Liver (tissue), 9 donors: ENCODE measurements around the gene GPR107. TPM values are rescaled to one million over a fixed set of nuclear protein-coding genes. Genes with fewer than 3 reads are reported as not detected.

Experiments used
- DNase-seq: peaks from one replicate; pipeline ENCODE4 v3.0.0-alpha.2; 2017; ENCODE audit warnings: low spot score
- H3K27ac ChIP-seq, 2 donors: one replicate each; pipeline ENCODE4 v1.7.0; 2013; ENCODE audit warnings: inconsistent platforms in 2 of 2, low read length in 2 of 2, control low read depth in 1 of 2, low read depth in 1 of 2, mild to moderate bottlenecking in 1 of 2
- H3K27me3 ChIP-seq, 4 donors: one replicate each; pipeline versions ENCODE4 v1.6.1 to v1.7.0; 2013; ENCODE audit warnings: low read length in 3 of 4, inconsistent platforms in 1 of 4, mild to moderate bottlenecking in 1 of 4, moderate library complexity in 1 of 4; ENCODE audit not compliant: control insufficient read depth in 4 of 4, insufficient read depth in 4 of 4
- H3K36me3 ChIP-seq, 4 donors: one replicate each; pipeline versions ENCODE4 v1.6.1 to v1.7.0; 2013; ENCODE audit warnings: low read length in 3 of 4, mild to moderate bottlenecking in 3 of 4, low read depth in 1 of 4, moderate library complexity in 1 of 4; ENCODE audit not compliant: control insufficient read depth in 4 of 4, insufficient read depth in 3 of 4
- H3K4me1 ChIP-seq, 4 donors: one replicate each; pipeline versions ENCODE4 v1.6.1 to v1.7.0; 2013; ENCODE audit warnings: low read length in 3 of 4, mild to moderate bottlenecking in 3 of 4, moderate library complexity in 1 of 4; ENCODE audit not compliant: control insufficient read depth in 4 of 4, insufficient read depth in 4 of 4
- H3K4me3 ChIP-seq, 3 donors: one replicate each; pipeline versions ENCODE4 v1.6.1 to v1.7.0; 2013; ENCODE audit warnings: low read length in 3 of 3, control low read depth in 1 of 3, low read depth in 1 of 3, mild to moderate bottlenecking in 1 of 3
- H3K9ac ChIP-seq, 2 donors: one replicate each; pipeline ENCODE4 v1.7.0; 2013; ENCODE audit warnings: low read length in 2 of 2, mild to moderate bottlenecking in 2 of 2, moderate library complexity in 2 of 2, control low read depth in 1 of 2, low read depth in 1 of 2
- H3K9me3 ChIP-seq, 4 donors: one replicate each; pipeline versions ENCODE4 v1.6.1 to v1.7.0; 2013; ENCODE audit warnings: low read length in 3 of 4; ENCODE audit not compliant: control insufficient read depth in 4 of 4
- ATF3 ChIP-seq: IDR thresholded peaks from 2 replicates; pipeline ENCODE4 v1.6.1; 2016; ENCODE audit warnings: antibody characterized with exemption
- CTCF ChIP-seq: fragments of 150-350 bp; IDR thresholded peaks from 2 replicates; pipeline ENCODE4 v1.5.1; 2017; ENCODE audit warnings: improper control_type of control experiment, low read depth, low read length; ENCODE audit not compliant: missing input control
- EGR1 ChIP-seq, 2 donors: IDR thresholded peaks; 2 replicates each; pipeline ENCODE4 v1.6.1; 2016 to 2018; ENCODE audit warnings: antibody characterized with exemption in 2 of 2, low read depth in 2 of 2
- FOXA1 ChIP-seq: IDR thresholded peaks from 2 replicates; pipeline ENCODE4 v1.6.1; 2016; ENCODE audit warnings: antibody characterized with exemption
- FOXA2 ChIP-seq: IDR thresholded peaks from 2 replicates; pipeline ENCODE4 v1.6.1; 2016; ENCODE audit warnings: antibody characterized with exemption
- GABPA ChIP-seq, 2 donors: IDR thresholded peaks in 1 of 2; conservative IDR thresholded peaks in 1 of 2; 2 replicates each; pipeline ENCODE4 v1.6.1; 2016; ENCODE audit warnings: antibody characterized with exemption in 2 of 2, mild to moderate bottlenecking in 1 of 2, moderate library complexity in 1 of 2
- HNF4G ChIP-seq: IDR thresholded peaks from 2 replicates; pipeline ENCODE4 v1.6.1; 2016; ENCODE audit warnings: antibody characterized with exemption
- JUND ChIP-seq, 2 donors: IDR thresholded peaks; 2 replicates each; pipeline ENCODE4 v1.6.1; 2016; ENCODE audit warnings: antibody characterized with exemption in 2 of 2
- NR2F2 ChIP-seq: IDR thresholded peaks from 2 replicates; pipeline ENCODE4 v1.6.1; 2016; ENCODE audit warnings: antibody characterized with exemption
- RAD21 ChIP-seq, 2 donors: IDR thresholded peaks; 2 replicates each; pipeline ENCODE4 v1.6.1; 2016; ENCODE audit warnings: antibody characterized with exemption in 2 of 2, mild to moderate bottlenecking in 2 of 2
- RXRA ChIP-seq, 2 donors: IDR thresholded peaks; 2 replicates each; pipeline ENCODE4 v1.6.1; 2017 to 2018; ENCODE audit warnings: antibody characterized with exemption in 2 of 2, mild to moderate bottlenecking in 1 of 2
- SP1 ChIP-seq: IDR thresholded peaks from 2 replicates; pipeline ENCODE4 v1.6.1; 2018; ENCODE audit warnings: antibody characterized with exemption, mild to moderate bottlenecking
- TAF1 ChIP-seq: conservative IDR thresholded peaks from 2 replicates; pipeline ENCODE4 v1.6.1; 2016; ENCODE audit warnings: antibody characterized with exemption, mild to moderate bottlenecking
- YY1 ChIP-seq: IDR thresholded peaks from 2 replicates; pipeline ENCODE4 v1.6.1; 2016; ENCODE audit warnings: antibody characterized with exemption, mild to moderate bottlenecking
- WGBS: extraction: QIAGEN DNeasy Blood & Tissue Kit; methylation state at CpG from one replicate; pipeline ENCODE4 v1.1.7; 2013; 5-methylcytosine and 5-hydroxymethylcytosine counted together
- polyA plus RNA-seq, 2 donors: library from polyadenylated mRNA; stranded (reverse) in 1 of 2; unstranded in 1 of 2; fragments of 200-250 nt in 1 of 2; fragments of >200 nt in 1 of 2; fragmentation: Nextera tagmentation in 1 of 2; extraction: Ambion mirVana in 1 of 2; gene quantifications; one replicate each; pipeline versions ENCODE4 v1.2.1 to v1.2.3, GENCODE V29; 2013 to 2015
- total RNA-seq, 2 donors: library from RNA; depleted of rRNA; stranded (reverse); fragments of >200 nt; gene quantifications; one replicate each; pipeline ENCODE4 v1.2.3, GENCODE V29; 2014
- TF ChIP-seq, protein P1 (sequence below): IDR thresholded peaks from 2 replicates; pipeline ENCODE4 v1.6.1; 2016; ENCODE audit warnings: antibody characterized with exemption
- TF ChIP-seq, protein P2 (sequence below): IDR thresholded peaks from 2 replicates; pipeline ENCODE4 v1.6.1; 2016; ENCODE audit warnings: antibody characterized with exemption, mild to moderate bottlenecking
- TF ChIP-seq, protein P3 (sequence below): IDR thresholded peaks from 2 replicates; pipeline ENCODE4 v1.6.1; 2016; ENCODE audit warnings: antibody characterized with exemption
- donor health status: healthy.
- donor health status: healthy.
- donor health status: healthy.
- donor health status: healthy.
- donor health status: healthy.

GPR107 gene
- total and polyA plus RNA-seq, 4 donors, result 3.8 to 17.2 (median 11.4) TPM

- Histone ChIP-seq H3K36me3 (peaks cover 0 to 4% (median 0%) of the 10 kb centered on the region in 4 donors), H3K27me3 (no peaks in the 10 kb centered on the region), H3K4me1 (peaks cover 0 to 3% (median 0%) of the 10 kb centered on the region in 4 donors), H3K9me3 (no peaks in the 10 kb centered on the region), H3K9ac (no peak overlapping the region), H3K27ac (no peak overlapping the region), H3K4me3 (no peak overlapping the region)
- DNase-seq, result no peak
- whole genome bisulfite sequencing, result 97% methylated on average over 5 of the region's 5 CpGs
- TF ChIP-seq CTCF (no peak), GABPA (IDR thresholded peaks at IDR 0.05 in 1 of 2, conservative IDR thresholded peaks at IDR 0.05 in 1 of 2) (no peak), FOXA2 (no peak), NR2F2 (no peak), RXRA (IDR thresholded peaks at IDR 0.05) (no peak), HNF4G (no peak)
- TF ChIP-seq, protein P1, sequence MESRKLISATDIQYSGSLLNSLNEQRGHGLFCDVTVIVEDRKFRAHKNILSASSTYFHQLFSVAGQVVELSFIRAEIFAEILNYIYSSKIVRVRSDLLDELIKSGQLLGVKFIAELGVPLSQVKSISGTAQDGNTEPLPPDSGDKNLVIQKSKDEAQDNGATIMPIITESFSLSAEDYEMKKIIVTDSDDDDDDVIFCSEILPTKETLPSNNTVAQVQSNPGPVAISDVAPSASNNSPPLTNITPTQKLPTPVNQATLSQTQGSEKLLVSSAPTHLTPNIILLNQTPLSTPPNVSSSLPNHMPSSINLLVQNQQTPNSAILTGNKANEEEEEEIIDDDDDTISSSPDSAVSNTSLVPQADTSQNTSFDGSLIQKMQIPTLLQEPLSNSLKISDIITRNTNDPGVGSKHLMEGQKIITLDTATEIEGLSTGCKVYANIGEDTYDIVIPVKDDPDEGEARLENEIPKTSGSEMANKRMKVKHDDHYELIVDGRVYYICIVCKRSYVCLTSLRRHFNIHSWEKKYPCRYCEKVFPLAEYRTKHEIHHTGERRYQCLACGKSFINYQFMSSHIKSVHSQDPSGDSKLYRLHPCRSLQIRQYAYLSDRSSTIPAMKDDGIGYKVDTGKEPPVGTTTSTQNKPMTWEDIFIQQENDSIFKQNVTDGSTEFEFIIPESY, result no peak
These were observed 38.2 kb upstream of the GPR107 start for GRCh38 chr9:130015353-130016019.

DNA sequence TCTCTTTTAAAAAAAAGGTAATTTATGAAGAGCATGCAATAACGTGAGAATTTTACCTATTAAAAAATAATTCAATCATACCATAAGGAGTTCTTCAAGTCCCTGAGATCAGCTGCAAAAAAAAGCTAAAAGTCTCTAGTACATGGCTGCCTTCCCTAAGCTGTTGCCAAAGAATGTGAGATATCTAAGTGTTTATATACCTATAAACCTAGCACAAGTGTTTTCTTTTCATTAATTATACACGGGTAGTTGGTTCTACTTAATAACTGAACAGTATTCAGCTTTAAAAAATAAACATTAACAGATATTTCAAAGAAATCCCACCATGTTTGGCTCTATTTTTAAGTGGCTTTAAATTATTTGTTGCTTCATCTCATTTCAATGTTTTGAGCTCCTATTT is 36.6 kb upstream of the GPR107 start:
- Histone ChIP-seq H3K27me3 (no peaks in the 10 kb centered on the region), H3K4me3 (no peak overlapping the region), H3K4me1 (peaks cover 0 to 3% (median 0%) of the 10 kb centered on the region in 4 donors), H3K9me3 (no peaks in the 10 kb centered on the region), H3K36me3 (peaks cover 0 to 4% (median 0%) of the 10 kb centered on the region in 4 donors), H3K27ac (no peak overlapping the region), H3K9ac (no peak overlapping the region)
- no peak for DNase-seq
- 81% methylated on average over 2 of the region's 2 CpGs for WGBS
- TF ChIP-seq, protein P2, sequence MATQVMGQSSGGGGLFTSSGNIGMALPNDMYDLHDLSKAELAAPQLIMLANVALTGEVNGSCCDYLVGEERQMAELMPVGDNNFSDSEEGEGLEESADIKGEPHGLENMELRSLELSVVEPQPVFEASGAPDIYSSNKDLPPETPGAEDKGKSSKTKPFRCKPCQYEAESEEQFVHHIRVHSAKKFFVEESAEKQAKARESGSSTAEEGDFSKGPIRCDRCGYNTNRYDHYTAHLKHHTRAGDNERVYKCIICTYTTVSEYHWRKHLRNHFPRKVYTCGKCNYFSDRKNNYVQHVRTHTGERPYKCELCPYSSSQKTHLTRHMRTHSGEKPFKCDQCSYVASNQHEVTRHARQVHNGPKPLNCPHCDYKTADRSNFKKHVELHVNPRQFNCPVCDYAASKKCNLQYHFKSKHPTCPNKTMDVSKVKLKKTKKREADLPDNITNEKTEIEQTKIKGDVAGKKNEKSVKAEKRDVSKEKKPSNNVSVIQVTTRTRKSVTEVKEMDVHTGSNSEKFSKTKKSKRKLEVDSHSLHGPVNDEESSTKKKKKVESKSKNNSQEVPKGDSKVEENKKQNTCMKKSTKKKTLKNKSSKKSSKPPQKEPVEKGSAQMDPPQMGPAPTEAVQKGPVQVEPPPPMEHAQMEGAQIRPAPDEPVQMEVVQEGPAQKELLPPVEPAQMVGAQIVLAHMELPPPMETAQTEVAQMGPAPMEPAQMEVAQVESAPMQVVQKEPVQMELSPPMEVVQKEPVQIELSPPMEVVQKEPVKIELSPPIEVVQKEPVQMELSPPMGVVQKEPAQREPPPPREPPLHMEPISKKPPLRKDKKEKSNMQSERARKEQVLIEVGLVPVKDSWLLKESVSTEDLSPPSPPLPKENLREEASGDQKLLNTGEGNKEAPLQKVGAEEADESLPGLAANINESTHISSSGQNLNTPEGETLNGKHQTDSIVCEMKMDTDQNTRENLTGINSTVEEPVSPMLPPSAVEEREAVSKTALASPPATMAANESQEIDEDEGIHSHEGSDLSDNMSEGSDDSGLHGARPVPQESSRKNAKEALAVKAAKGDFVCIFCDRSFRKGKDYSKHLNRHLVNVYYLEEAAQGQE, result no peak
- no peak for TF ChIP-seq FOXA1
- TF ChIP-seq ATF3, result no peak
- TF ChIP-seq, protein P3, sequence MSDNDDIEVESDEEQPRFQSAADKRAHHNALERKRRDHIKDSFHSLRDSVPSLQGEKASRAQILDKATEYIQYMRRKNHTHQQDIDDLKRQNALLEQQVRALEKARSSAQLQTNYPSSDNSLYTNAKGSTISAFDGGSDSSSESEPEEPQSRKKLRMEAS, result no peak
- TF ChIP-seq JUND (IDR thresholded peaks at IDR 0.05), result no peak
- no peak for TF ChIP-seq FOXA2
- TF ChIP-seq, protein P1, result no peak
- TF ChIP-seq NR2F2, result no peak
- no peak for TF ChIP-seq EGR1 (IDR thresholded peaks at IDR 0.05; ENCODE audit: low read depth in 2 of 2)
- no peak for TF ChIP-seq RAD21 (IDR thresholded peaks at IDR 0.05)
- no peak for TF ChIP-seq YY1
- no peak for TF ChIP-seq GABPA (IDR thresholded peaks at IDR 0.05 in 1 of 2, conservative IDR thresholded peaks at IDR 0.05 in 1 of 2)
- TF ChIP-seq SP1, result no peak
- no peak for TF ChIP-seq RXRA (IDR thresholded peaks at IDR 0.05)
- TF ChIP-seq CTCF, result no peak
- no peak for TF ChIP-seq TAF1
- no peak for TF ChIP-seq HNF4G
